PC-9 (cell line): ENCODE measurements around the gene FAM193A.

Experiments used
- EZH2 ChIP-seq: fragments of 200-600 bp; sonication (generic); IDR thresholded peaks from 2 replicates; pipeline ENCODE4 v1.8.0; 2017; ENCODE audit warnings: antibody characterized with exemption, low read depth
- TF ChIP-seq, protein P1 (sequence below): fragments of 200-600 bp; sonication (generic); conservative IDR thresholded peaks from 2 replicates; pipeline ENCODE4 v1.6.1; 2017; ENCODE audit warnings: mixed run types, antibody characterized with exemption, mild to moderate bottlenecking, moderate library complexity

DNA sequence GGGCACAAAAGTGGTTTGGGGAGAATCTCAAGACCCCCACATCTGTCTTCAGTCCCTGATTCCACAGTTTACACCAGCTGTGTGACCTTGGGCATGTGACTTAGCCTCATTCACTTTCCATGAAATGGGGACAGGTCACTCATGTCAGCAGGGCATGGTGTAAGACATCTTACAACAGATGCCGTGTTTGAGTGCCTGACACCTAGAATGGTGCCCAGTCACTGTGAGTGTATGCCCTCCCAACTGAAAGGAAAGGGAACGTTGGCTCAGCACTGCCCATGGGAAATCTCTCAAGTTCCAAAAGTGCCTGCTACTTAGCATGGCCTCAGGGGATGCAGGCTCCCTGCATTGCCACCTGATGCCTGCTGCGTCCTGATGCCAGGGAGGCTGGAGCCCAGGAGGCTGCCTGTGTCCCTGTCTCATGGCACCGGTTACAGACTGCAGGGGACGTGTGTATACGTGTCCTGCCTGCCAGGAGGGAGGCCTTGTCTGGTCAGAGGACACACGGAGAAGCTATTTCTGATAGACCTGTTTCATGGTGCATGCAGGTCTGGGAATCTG, 35.3 kb upstream of the FAM193A start:
- TF ChIP-seq, protein P1, sequence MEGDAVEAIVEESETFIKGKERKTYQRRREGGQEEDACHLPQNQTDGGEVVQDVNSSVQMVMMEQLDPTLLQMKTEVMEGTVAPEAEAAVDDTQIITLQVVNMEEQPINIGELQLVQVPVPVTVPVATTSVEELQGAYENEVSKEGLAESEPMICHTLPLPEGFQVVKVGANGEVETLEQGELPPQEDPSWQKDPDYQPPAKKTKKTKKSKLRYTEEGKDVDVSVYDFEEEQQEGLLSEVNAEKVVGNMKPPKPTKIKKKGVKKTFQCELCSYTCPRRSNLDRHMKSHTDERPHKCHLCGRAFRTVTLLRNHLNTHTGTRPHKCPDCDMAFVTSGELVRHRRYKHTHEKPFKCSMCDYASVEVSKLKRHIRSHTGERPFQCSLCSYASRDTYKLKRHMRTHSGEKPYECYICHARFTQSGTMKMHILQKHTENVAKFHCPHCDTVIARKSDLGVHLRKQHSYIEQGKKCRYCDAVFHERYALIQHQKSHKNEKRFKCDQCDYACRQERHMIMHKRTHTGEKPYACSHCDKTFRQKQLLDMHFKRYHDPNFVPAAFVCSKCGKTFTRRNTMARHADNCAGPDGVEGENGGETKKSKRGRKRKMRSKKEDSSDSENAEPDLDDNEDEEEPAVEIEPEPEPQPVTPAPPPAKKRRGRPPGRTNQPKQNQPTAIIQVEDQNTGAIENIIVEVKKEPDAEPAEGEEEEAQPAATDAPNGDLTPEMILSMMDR, result no peak
- TF ChIP-seq EZH2, result no peak
